GM18508 (cell line): ENCODE data around the gene CHCHD6.

ENCODE experiments used
- ATAC-seq: cut with Tn5 transposase; IDR thresholded peaks from one replicate; pipeline ENCODE4 v1.9.1; 2021; ENCODE audit warnings: moderate number of reproducible peaks; ENCODE audit not compliant: insufficient read depth, unreplicated experiment

Gene CHCHD6

DNA sequence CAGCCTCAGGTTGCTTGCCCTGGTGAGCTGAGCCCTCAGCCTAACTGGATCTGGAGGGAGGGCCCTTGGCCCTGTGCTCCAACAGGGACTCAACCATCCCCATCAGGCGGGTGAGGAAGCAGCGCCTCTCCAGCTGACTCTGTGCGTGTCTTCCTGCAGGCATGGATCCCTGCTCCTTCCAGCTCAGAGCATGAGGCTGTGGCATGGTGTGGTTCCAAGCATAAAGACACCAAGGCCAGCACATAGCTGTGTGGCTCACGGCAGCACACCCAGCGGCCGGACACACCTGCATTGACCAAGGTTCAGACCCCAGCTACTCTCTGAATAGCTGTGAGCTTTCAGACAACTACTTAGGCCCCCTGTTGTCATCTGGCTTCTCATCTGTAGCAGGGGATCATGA lies 147.9 kb downstream of the CHCHD6 start:
- no peak for ATAC-seq

DNA sequence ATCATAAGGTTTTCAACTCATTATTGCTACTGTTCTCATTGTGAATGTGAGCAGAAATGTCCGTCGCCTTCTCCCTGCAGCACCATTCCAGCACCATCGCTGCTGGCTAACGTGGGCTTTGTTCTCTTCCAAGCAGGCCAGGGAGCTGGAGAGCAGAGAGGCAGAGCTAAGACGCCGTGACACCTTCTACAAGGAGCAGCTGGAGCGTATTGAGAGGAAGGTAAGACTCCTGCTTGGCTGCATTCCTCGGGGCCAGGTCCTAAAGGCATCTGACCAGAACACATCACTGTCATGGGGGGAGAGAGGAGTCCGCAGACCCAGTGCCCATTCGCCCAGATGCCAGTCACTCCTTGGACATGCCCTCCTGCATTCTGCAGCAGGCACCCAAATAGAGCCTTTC lies 148.5 kb downstream of the CHCHD6 start:
- no peak for ATAC-seq

DNA sequence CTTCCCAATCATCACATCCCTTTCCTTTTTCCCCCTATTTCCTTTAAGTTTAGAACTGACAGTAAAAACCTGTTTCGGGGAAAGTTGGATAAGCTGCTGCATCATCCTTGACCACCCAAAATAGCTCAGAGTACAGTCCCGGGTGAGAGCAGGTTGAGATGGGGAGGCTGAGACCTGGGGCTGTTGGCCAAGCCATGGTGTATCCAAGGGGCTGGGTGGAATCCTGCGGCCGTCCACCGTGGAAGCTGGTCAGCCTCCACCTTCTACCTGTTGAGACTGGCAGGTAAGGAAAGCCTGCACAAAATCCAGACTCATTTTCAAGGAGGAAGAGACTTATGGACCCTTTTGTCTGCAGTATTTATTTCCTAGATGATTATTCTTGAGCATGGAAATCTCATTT lies 150.6 kb downstream of the CHCHD6 start:
- ATAC-seq: no peak

DNA sequence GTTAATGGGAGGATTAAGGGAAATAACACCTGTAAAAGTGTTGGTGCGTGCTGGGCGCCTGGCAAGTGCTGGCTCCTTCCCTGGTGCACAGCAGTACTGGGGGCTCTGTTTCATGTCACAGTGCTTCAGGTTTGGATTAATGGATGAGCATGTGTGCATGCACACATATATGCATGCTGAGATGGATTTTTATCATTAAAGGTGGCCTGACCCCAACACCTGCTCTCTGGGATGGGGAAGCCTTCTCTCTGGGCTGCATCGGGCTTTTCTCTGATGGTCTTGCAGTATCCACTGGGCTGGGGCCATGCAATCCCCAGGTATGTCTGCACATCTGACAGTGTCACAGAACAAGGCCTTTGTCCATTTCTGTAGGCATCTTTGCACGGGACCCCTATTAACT lies 151.3 kb downstream of the CHCHD6 start:
- ATAC-seq: no peak

DNA sequence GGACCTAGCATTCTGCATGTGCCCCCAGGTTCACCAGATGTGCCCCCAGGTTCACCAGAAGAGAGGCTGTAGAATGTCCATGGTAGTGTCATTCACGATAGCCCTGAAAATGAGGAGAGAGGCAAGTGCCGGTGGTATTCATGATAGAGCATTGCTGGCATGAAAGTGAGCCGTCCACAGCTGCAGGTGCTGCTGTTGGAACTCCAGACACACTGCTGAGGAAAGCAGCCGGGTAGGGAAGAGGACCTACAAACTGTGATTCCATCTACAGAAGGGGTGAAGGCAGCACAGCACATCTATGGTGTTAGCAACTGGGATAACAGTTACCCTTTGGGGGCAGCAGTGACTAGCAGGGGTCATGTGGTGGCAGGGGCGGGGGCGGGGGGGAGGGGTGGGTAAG lies 153.9 kb downstream of the CHCHD6 start:
- no peak for ATAC-seq

DNA sequence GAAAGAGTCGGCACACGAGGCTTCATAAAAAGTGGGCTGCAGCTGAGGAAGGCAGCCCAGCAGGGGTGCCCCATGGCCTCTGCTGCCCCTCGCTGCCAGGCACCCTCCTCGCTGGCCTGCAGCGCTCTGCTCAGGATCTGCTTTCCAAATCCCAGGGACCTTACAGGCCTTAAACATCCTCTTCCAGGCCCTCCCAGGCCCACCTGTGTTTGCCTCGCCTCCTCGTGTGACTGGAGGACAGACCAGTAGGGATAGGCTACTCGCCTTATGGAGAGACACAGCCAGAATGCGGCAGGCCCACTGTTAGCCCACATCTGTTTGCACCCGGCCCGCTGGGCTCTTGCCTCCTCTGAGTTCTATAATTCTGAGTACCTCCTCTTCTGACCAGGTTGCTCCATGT lies 154.4 kb downstream of the CHCHD6 start:
- ATAC-seq: no peak

DNA sequence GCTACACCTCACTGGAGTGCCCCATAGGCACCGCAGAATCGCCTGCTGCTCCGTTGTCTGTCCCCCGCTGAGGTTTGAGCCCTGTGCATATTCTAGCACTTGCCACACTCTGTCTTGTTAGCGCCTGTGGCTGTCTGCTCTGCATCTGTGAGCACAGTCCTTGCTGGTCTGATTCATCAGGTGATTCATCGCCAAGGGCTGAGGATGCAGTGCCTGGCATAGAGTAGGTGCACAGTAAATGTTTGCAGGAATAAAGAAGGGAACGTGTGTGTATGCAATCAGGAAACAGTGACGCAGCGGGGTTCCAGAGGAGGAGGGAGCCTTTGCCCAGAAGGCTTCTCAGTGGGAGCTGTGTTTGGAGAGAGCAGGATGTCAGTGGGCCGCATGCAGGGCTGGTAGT lies 154.8 kb downstream of the CHCHD6 start:
- no peak for ATAC-seq

DNA sequence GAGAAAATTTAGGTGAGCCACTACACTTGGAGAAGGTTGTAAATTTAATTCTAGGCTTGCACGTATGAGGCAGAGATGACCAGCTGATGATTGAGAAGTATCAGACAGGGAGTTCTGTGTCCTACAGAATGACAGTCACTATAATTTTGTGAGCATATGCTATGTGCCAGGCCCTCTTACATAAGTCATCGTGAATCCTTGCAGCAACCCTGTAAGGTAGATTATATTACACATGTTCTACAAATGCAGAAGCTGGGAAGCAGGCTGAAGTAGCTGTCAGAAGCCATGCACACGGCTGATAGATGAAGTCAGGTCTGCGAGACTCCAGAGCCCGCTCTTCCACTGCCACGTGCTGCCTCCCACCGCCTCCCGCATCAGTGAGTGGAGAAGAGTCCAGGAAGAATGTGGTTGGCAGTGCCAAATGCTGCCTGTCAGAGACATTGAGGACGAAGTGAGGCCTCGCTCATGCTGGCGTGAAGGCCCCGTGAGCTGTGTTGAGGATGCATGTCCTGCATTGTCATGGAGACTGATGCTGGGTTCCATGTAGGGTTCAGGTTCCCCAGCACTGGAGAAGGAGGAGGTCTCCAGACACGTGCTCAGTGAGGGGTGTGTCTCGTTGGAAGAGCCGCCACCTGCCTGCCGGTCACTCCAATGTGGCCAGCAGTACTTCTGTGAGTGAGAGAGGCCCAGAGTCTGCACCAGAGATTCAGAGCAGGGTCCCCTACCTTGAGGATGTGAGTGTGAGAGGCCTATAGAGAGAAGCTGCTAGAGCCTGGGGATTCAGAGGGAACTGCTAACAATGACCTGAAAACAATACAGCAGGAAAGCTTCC lies 155.6 kb downstream of the CHCHD6 start:
- no peak for ATAC-seq

DNA sequence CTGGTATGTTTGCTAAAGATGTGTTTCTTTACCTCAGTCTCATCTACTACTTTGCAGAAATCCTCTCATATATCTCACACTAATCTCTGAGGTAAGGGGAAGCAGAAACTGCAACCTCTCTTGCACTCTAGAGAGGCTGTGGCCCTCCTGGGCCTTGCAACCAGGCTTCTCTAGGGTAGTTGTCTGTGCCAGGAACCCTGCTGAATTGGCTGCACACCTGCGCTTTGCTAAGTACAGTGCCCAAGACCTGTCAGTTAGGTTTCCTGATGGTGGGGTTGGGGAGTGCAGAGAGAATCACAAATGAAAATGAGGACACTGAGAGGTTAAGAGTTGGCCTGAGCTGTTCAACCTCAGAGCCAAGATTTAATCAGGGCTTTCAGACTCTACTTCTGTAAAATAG lies 161.7 kb downstream of the CHCHD6 start:
- ATAC-seq: no peak

DNA sequence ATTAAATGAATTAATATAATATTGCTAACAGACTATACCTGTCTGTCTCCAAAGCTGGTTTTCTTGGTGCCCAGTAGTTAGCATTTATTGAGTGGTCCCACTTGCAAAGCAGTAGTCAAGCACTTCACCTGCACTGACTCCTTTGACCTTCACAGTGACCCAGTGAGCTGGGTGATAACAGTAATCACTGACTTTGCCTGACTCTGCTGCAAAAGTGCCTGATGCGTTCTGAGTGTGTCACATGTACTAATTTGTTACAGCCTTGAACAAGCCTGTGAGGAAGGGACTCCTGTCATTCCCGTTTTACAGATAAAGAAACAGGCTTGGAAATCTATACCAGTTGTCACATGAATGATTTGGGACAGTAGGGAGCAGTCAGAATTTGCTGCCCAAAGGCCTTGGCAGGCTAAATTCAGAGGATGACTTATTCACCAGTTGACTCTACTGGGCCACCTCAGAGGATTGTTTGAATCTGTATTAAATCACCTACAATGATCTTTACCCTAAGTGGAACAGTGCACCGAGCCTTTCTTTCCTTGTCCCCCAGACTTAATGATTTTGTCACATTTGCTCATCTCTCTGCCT lies 162.2 kb downstream of the CHCHD6 start:
- ATAC-seq: no peak

DNA sequence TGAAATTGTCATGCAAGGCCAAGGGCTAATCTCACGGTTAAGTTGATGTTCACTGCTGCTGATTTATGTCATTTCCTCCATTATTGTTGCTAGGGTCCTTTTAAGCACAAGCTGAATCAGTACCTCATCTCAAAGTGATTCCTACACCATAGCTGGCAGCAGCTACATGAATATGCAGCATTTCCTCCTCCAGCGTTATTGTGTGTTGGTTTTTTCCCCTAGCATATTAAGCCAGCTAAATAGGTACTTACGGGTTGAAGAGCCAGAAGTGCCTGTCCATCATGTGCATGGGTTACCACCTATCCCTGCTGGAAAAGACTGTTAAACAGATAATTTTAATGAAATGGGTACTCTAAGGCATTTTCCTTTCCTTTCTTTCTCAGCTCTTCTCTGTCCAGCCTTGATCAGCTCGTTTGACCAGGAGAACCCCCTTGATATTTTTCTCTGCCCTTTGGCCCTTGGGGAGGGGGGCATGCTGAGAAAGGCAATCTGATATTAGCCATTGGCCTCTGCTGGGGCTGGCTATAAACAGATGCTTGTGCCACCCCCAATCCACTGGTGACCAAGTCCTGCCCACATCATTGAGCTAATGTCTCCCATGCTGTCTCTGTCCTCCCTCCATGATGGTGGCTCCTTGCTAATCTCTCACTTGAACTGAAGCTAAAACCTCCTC lies 163.3 kb downstream of the CHCHD6 start:
- no peak for ATAC-seq

DNA sequence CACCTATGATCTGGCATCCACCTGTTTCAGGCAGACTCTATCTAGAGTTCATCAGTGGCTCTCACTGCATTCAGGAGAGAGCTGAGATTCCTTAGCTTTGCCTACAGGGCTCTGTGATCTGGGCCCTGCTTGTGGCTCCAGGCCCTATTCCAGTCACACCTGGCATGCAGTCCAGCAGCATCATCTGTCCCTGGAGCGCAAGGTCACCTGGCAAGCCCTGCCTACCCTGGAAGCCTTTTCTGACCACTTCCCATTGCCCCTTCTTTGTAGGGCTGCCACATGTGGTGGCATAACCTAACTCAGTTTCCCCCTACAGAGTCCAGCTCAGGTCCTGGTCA lies 163.8 kb downstream of the CHCHD6 start:
- ATAC-seq: no peak

DNA sequence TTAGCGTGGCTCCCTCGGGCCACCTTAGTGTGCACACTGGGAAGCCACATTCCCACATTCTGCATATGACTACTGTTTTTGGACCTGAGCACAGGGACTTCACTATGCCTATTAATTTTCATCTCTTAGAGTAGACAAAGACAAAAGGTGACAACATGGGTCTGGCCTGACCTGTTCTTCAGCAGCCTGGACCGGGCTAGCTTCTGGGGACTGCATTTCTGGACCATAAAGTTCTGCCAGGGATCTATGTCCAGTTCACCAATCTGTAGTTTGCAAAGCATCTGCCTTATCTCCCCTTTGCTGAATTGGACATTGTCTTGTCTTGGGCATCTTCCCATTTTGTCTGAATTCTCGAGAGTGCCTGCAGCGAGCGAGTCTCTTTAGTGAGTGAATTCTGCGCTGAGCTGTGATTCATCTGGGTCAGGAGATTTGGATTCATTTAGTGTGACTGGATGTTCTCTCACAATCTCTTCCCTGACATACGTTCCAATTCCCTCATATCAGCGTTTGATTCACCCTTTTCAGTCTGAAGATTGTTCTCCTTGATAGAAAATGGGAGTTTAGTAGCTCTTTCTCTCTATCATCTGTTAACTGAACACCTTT lies 166.7 kb downstream of the CHCHD6 start:
- ATAC-seq: no peak

DNA sequence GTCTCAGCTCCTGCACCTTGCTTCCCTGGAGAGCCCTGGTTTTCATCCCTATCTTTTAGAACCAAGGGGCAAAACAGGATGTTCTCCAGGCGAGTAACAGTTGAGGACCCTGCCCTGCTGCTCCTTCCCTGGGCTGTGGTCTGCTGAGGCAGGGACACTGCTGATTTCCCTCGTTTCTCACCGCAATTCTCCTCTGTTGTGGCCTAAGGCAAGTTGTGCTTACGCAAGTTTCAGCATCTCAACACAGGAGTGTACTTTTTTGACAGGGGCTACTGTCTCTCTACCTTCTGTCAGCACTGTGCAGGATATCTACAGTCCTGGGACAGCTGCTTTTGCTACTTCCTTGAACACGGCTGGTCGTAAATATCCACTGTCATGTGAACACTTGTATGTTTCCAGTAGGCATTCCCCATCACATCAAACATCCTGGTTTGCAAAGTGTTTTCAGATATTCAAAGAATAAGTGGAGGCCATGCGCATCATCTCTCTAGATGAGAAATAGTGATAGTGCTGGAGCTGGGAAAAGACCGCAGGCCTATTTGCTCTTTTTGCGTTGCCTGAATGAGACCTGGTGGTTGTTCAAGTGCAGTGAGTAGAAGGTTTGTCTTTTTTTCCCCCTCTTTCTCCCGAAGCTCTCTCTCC lies 168.8 kb downstream of the CHCHD6 start:
- ATAC-seq: no peak

DNA sequence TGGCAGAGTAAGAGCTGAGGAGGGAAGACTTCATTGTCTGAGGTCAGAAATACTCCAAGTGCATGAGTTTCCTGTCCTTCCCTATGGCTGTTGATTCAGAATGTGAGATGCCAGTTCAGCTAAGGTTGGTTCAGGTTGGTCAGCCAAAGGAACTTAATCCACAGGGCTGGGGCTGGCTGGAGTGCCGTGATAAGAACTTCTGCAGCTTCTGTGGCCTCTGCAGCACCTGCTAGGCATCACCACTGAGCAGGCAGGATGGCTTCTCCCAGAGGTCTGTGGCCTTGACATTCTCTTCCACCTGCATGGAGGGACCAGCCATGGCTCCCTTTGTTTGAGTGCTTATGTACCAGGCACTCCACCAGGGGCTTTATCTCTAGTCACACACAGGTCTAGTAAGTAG lies 169.4 kb downstream of the CHCHD6 start:
- ATAC-seq: no peak

DNA sequence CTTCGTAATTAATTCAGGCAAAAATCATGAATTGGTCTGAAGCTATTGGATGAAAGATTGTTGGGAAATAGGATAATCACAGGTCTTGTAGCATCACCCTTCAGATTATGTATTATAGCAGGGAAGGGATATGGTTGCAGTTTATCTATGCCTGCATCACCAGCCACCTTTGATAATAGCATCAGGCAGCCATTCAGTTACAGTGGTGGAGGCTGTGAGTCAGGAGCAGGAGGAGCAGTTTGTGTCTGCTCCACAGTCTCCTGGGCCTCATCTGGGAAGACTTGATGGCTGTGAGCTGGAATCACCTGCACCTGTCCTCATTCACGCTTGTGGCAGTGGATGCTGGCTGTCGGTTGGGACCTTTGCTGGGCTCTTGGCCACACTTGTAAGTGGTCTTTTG lies 174.6 kb downstream of the CHCHD6 start:
- no peak for ATAC-seq

DNA sequence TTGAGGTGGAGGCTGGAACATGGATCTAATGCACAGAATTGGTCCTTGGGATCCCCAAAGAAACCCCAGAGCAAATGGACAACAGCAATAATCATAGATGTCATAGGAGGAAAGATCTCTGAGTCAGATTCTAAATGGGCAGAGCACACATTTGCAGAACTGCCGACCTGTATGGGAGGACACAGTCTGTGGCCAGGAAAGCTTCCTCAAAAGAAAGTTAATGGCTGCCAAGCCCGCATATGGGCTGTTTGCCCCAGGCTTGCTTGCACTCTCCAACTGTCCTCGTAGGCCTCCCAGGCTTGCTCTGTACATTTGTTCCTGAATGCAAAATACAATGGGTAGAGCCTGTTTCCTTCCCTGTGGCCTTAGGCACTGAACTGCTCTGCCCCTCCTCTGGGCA lies 176.9 kb downstream of the CHCHD6 start:
- no peak for ATAC-seq

DNA sequence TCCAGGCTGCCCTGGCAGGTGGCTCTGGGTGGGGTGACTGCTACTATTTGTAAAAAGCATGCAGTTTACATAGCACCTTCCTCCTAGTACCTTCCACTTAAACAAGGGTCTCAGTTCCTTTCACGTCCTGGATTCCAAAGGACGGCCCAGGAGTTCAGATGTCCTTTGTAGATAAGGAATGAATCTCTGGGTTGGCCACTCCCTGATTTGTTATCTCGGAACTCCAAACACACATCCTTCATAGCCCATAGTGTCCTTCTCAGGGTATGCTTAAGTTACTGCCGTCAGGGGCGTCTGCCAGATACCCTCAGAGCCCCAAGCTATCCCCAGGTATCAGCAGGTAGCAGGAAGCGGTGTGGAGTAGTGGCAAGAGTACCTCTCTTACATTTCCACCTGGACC lies 177.8 kb downstream of the CHCHD6 start:
- ATAC-seq: no peak

DNA sequence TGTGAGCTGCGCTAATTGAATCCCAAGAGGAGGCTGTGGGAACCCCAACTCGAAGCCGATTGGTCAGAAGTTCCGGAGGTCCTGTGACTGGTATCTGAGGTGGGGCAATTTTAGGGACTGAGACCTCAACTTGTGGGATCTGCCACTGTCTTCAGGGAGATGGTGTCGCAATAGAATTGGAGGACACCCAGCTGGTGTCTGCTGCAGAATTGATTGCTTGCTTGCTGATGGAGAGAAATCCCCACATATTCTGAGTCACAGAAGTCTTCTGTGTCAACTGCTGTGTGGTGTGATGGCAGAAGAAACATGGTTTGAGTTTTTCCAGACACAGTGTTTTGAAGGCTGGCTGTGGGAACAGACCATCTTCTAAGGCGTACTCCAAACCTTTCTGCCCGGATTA lies 179.2 kb downstream of the CHCHD6 start:
- no peak for ATAC-seq

DNA sequence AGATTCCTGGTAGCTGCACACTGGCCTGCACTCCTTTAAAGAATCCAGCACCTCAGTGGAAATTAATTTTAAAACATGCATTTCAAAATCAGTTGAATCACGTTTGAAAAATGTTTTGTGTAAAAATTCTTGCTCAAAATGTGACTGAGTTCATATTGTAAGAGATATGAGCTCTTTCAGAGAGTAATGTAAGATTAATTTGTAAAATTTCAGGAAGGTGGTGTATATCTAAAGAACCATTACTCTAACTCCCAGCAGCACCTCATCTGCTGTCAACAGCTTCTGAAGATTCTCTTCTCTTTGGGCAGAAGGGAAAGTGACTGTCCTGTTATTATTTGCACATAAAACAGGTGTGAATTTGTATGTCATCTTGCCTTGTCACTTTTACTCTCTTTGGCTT lies 181.4 kb downstream of the CHCHD6 start:
- ATAC-seq: no peak

DNA sequence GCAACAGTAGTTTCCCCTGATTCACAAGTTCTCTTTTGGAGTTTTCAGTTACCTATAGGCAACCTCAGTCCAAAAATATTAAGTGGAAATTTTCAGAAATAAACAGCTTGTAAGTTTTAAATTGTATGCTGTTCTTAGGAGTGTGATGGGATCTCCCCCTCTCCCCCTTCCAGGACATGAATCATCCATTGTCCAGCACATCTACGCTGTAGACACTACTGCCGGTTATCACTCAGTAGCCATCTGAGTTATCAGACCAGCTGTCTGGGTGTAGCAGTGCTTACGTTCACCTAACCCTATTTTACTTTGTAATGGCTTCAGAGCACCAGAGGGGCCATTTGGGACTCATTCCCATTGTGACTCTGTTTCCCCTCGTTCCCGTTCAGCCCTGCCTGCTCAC lies 182.2 kb downstream of the CHCHD6 start:
- ATAC-seq: no peak
